ENCODE data around the gene ZNF91.
"Not testable (repeated sequence)": the region's sequence is repeated elsewhere in the genome, so short reads cannot be mapped to it uniquely, and the experiment has no call there.

Gene ZNF91

DNA sequence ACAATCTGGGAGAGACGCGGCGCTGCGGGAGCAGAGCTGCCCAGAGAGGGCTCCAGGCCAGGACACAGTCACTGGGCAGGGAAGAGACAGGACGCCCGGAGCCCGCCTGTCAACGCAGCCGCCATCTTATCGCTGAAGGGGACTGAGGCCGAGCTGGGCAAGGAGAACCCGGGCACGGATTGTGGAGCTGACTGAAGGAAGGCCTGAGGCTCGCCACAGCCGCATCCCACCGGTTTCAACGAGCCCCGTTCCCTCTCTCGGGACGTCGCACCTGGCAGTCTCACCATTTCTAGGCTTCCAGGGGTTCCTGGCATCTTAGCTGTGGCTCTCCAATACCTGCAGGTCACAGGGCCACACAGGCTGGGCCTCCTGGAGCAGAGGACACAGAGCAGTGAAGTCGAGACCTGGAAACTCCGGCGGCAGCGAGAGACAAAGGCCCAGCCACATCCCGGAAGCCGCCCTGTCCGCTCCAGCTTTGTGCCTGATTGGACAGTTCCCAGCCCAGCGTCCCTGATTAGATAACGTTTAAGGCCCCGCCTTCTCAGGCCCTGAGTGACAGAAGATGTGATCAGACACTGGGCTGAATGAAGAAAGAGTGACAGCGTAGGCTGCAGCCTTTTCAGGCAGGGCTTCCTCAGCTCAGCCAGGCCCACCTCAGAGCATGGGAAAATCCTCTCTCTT, at the start of gene ZNF91:
Gene ZNF91, minus strand, starts transcription at position 431 of the 681 bp plus-strand sequence. Its CDS starts 117 bp downstream, at position 314.
- peak; percentile 93 for DNase-seq

DNA sequence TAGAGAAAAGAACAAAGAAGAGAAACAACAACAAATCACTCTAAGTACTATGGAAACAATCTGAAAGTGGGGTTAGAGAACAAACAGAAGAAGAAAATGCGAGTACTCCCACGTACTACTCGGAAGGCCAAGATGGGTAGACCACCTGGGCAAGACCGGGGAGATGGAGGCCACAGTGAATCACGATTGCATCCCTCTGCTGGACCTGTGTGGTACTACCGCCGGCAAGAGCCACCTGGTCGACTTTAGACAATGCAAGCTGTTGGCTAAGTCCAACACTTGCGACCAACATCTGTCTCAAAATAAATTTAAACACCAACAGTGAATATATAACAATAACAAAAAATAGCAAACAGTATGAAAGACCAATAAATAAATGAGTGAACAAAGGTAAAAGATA, 45.5 kb upstream of the ZNF91 start:
- DNase-seq = no peak

DNA sequence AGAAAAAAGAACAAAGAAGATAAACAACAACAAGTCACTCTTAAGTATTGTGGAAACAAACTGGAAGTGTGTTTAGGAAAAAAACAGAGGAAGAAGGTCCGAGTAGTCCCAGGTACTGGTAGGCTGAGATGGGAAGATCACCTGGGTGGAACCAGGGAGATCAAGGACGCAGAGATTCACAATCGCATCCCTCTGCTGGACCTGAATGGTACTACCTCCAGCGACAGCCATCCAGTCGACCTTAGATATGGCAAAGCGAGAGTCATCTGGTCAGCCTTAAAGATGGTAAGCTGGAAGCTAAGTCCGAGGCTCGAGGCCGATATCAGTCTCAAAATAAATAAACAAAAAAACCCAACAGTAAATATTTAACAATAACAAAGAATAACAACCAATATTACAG, 44.9 kb upstream of the ZNF91 start:
- no peak for DNase-seq

DNA sequence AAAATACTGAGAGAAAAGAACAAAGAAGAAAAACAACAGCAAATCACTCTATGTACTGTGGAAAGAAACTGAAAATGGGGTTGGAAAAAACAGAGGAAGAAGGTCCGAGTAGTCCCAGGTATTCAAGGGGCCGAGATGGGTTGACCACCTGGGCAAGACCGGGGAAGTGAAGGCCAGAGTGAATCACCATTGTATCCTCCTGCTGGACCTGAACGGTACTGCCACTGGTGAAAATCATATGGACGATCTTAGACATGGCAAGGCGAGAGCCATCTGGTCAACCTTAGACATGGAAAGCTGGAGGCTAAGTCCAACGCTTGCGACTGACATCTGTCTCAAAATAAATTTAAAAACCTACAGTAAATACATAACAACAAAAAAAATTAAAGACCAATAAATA, 44.4 kb upstream of the ZNF91 start:
- DNase-seq = no peak

DNA sequence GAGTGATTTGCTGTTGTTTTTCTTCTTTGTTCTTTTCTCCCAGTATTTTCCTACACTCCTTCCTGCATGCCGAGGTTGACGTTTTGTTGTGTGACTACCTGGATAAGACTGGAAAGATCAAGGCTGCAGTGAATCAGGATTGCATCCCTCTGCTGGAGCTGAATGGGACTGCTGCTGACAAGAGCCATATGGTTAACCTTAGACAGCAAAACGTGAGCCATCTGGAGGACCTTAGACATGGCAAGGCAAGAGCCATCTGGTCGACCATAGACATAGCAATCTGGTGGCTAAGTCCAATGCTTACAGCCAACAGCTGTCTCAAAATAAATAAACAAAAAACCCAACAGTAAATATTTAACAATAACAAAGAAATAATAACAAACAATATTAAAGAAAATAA, 42.6 kb upstream of the ZNF91 start:
- peak; percentile 23 for DNase-seq

DNA sequence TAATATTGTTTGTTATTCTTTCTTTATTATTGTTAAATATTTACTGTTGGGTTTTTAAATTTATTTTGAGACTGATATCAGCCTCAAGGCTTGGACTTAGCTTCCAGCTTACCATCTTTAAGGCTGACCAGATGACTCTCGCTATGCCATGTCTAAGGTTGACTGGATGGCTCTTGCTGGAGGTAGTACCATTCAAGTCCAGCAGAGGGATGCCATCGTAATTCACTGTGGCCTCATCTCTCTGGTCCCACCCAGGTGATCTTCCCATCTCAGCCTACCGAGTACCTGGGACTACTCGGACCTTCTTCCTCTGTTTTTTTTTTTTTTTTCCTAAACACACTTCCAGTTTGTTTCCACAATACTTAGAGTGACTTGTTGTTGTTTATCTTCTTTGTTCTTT, 41.7 kb upstream of the ZNF91 start:
- no peak for DNase-seq

DNA sequence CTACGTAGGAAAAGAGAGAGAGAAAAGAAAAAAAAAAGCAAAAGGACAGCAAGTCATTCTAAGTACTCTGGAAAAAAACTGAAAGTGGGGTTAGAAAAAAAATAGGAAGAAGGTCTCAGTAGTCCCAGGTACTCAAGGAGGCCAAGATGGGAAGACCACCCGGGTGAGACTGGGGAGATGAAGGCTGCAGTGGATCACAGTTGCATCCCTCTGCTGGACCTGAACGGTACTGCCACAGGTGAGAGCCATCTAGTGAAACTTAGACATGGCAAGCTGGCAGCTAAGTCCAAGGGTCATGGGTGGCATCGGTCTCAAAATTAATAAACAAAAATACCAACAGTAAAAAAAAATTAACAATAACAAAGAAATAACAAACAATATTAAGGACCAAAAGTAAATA, 41.0 kb upstream of the ZNF91 start:
- DNase-seq = no peak

DNA sequence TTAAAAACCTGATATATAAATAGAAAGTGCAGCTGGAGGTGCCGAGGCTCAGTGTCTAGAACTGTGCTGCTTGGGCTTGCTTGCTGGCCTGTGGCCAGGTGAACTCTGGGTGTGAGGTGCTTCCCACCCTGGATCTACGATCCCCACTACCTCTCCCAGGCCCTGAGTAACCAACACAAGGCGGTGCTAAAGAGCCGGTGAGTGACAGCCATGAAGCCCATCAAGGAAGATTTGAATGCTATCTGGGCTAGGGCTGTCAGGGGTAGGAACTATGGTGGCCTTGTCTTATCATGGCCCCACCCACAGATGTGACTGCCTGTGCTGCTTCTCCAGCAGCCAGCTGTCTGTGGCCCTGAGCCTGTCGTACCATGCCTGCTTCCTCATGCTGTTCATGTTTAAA, 25.6 kb upstream of the ZNF91 start:
- no peak for DNase-seq

DNA sequence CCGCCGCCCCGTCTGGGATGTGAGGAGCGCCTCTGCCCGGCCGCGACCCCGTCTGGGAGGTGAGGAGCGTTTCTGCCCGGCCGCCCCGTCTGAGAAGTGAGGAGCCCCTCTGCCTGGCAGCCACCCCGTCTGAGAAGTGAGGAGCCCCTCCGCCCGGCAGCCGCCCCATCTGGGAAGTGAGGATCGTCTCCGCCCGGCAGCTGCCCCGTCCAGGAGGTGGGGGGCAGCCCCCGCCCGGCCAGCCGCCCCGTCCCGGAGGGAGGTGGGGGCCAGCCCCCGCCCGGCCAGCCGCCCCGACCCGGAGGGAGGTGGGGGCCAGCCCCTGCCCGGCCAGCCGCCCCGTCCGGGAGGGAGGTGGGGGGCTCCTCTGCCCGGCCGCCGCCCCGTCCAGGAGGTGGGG, 24.0 kb upstream of the ZNF91 start:
- not testable (repeated sequence) for DNase-seq

DNA sequence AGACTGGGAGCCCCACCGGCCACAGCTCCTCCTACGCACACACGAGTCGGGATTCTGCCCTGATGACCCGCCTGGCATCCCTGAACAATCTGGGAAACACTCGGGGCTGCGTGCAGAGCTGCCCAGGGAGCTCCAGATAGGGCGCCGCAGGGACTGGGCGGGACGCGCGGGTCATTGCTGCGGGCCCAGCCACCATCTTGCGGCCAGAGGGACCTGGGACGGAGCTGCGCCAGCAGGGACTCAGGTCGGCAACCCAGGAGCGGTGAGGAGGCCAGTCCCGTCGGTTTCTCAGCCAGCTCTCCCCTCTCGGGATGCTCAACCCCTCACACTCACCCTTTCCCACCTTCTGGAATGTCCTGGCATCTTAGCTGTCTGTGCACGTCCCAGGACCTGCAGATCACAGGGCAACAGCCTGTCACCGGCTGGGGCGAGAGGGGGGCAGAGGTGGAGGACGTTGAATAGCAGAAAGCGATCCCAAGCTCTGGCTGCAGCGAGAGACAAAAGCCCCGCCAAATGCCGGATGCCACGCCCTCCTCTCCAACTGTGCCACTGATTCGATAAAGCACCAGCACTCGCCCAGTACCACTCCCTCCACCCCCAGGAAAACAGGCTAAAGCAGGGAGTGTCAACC, 20.4 kb upstream of the ZNF91 start:
- DNase-seq = no peak

DNA sequence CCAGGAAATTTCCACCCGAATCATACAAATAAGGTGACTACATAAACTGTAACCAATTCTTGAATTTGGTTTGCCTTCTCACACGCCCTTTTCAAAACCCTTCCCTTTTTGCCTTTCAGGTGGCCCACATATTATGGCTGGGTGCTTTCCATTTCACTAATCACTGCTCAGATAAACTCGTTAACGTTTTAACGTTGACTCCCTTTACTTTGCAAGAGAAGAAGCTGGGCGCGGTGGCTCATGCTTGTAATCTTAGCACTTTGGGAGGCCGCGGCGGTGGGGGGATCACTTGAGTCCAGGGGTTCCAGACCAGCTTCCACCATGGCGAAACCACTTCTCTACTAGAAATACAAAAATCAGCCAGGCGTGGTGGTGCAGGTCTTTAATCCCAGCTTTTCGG, 19.8 kb upstream of the ZNF91 start:
- no peak for DNase-seq

DNA sequence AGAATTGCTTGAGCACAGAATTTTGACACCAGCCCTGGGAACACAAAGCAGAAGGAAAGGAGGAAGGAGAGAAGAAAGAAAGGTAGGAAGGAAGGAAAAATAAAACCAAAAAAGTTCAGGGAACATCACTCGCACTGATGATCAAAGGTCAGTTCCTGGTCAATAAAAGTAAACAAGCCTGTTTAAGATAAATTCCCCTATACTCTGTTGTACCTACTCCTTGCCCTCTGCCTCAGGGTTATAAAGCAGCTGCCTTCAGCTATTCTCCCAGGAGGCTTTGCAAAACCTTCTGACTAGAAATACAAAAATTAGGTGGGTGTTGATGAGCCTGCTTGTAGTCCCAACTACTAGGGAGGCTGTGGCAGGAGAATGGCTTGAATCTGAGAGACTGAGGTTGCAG, 14.9 kb upstream of the ZNF91 start:
- DNase-seq = no peak

DNA sequence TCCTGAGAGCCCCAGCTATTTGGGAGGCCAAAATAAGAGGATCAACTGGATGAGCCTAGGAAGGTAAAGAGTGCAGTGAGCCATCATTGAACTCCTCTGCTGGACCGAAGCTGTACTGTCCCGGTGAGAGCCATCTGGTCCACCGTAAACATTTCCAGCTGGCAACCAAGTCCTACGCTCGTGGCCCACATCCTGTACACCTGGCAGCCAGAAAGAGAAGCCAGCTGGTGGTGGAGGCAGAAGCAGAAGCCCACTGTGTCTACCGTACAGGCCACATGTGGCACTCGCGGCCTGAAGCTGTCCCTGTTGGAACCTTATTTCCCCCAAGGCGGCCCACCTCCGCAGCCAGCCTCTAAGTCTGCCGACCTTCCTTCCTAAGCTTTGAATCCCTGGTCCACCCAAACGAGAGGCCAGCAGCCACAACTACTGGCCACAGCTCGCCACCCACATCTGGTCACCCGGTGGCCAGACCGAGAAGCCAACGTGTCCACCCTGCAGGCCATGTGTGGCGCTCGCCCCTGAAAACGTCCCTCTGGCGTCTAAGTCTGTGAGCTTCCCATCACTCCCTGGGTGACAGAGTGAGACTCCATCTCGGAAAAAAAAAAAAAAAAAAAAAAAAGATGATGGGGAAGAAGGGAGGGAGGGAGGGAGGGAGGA, 14.2 kb upstream of the ZNF91 start:
- no peak for DNase-seq

DNA sequence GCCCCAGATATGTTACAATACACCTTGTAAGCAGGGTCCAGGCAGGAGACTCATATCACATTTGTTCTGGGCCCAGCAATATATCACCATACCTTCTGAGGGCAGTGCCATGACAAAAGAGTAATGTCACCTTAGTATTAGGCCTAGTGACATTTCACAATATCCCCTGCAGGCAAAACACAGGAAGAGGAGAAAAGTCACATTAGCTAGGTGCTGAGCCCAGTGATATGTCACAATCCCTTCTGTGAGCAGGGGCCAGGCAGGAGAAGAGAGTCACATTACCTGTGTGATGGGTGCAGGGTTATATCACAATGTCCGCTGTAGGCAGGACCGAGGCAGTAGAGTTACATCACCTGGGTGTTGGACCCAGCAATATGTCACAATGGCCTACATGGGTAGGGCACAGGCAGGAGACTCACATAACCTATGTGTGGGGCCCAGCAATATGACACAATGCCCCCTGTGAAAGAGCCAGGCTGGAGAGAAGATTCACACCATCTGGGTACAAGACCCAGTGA, 12.4 kb upstream of the ZNF91 start:
- no peak for DNase-seq

DNA sequence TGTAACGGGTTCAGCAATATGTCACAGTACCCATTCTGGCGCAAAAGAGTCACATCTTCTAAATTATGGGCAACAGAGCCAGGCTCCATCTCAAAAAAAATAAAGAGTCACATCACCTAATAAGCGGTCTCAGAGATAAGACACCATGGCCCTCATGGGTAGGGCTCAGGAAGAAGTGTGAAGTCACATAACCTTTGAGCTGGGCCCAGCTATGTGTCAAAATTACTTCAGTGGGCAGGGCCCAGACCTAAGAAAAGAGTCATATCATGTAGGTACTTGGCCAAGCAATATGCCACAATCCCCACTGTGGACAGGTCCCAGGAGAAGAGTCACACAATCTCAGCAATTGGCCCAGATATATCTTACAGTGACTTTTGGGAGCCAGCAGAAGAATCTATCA, 11.4 kb upstream of the ZNF91 start:
- no peak for DNase-seq

DNA sequence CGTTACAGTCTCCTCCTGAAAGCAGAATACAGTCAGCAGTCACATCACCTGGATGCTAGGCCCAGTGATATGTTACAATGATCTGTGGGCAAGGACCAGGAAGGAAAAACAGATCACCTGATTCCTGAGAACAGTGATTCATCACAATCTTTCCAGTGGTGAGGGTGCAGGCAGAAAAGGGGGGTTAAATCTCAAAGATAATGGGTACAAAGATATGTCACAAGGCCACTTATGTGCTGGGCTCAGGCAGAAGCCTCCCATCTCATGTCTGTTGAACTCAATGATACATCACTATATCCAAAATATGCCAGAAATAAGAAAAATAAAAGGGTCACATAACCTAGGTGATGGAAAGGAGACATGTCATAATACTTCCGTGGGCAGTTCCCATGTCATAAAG, 10.8 kb upstream of the ZNF91 start:
- no peak for DNase-seq

DNA sequence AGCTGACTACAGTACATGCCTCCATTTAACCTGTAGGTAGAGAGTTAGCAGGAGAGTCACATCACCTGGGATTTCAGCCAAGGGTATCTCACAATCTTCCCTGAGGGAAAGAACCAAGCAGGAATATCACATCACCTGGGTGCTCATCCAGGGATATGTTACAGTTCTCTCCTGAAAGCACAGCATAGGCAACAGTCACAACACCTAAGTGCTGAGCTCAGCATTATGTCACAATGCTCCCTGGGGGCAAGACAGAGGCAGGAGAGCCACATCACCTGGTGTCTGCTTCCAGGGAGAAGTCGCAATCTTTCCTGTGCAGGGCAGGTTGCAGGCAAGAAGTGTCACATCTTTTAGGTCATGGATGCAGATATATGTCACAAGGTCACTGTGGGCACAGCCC, 9.4 kb upstream of the ZNF91 start:
- DNase-seq = no peak

DNA sequence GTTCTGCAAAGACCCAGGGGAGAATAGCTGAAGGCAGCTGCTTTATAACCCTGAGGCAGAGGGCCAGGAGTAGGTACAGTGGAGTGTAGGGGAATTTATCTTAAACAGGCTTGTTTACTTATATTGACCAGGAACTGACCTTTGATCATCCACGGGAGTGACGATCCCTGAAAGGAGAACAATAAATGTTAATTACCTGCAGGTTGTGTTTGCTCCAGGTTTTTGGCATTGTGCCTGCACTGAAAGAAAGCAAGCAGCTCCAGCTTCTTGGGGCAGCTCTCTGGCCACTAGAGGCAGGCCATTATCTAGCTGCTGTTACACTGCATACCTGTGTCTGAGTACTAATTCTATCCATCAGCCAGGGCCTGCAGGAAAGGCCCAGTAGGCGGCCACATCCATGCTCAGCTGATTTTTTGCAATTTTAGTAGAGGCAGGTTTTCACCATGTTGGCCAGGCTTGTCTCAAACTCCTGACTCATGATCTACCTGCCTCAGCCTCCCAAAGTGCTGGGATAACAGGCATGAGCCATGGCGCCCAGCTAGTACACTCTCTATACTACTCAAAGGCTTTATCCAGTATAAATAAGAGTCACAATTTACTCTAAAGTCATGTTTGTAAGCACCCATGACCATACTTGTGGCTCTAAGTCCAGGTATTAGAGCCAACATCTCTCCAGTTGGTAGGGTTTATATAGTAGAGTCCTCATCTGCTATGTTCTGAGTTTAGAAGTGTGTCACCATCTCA, 8.5 kb upstream of the ZNF91 start:
- no peak for DNase-seq

DNA sequence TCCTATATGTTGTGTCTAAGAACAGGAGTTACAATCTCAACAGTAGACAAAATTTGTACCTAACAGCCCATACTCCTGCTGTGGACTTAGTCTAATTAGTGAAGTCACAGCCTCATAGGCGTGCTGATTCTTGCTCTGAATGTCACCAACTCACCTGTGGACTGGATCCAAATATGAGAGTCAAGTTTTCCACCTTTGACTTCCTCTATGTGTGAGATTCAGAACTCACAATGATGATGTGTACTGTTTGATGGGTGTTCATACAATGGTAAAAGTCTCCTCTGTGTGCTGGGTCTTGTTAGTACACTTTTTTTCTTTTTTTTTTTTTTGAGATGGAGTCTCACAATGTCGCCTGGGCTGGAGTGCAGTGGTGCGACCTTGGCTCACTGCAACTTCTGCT, 7.8 kb upstream of the ZNF91 start:
- no peak for DNase-seq

DNA sequence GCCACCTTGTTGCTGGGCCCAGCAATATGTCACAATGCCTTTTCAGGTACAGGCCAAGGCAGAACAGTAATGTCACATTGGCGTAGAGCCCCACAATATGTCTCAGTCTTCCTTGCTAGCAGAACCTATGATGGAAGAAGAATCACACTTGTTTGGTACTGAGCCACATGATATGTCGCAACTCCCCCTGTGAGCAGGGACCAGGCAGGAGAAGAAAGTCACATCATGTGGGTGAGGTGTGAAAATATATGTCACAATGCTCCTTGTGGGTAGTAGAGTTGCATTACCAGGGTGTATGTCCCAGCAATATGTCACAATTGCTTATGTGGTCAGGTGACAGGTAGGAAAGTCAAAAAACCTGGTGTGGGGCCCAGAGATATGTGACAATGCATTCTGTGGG, 7.1 kb upstream of the ZNF91 start:
- no peak for DNase-seq

DNA sequence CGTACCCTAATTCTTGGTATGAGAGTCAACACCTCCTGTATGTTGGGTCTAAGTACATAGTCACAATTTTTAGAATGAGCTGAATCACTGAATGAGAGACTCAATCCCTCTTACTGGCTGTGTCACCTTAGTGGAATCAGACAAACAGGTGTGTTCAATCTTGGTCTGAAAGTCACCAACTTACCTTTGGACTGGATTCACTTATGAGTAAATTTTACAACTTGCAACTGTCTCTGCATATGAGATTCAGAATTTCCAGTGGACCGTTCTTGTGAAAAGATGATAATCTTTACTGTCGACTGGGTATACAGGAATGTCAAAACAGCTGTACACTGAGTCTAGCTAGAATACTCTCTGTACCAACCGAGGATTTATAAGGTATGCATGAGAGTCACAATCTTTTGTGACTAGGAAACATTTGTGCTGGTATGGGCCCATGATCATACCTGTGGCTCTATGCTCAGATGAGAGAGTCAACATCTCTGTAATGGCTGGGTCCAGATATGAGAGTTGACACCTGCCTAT, 5.9 kb upstream of the ZNF91 start:
- DNase-seq = no peak

DNA sequence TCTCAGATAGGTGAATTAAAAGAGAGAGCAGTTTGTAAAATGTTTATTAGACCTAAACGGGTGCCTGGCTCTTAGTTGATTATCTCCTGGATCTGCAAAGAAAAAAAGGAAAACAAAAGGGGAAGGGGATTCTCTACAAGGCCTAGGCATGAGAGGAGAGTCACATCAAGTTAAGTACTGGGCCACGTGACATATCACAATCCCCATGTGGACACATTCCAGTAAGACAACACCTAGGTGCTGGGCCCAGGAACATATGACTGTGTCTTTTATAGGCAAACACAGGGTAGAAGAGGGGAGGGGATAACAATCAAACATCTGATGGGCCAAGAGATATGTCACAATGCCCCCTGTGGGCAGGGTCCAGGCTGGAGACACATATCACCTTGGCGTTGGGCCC, 4.2 kb upstream of the ZNF91 start:
- no peak for DNase-seq

DNA sequence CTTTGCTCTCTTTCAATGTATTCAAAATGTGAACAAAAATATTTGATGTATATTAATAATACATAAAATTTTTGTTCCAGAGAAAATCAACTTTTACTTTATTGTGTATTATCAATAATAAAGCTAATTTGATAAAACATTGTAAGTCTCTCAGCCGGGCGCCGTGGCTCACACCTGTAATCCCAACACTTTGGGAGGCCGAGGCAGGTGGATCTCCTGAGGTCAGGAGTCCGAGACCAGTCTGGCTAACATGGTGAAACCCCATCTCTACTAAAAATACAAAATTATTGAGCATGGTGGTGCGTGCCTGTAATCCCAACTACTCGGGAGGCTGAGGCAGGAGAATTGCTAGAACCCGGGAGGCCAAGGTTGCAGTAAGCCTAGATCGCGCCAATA, 449 bp upstream of the ZNF91 start:
- DNase-seq = not testable (repeated sequence)

All from NCI-H1694 treated with DMSO at 0.1 percent for 48 hours (cell line).